Measurements from ENCODE around the gene RPRD1B. TPM values are rescaled to one million over a fixed set of nuclear protein-coding genes. Genes with fewer than 3 reads are reported as not detected.

Gene RPRD1B
- total RNA-seq, 1 donor from 2014 or later: 37.7 TPM

GRCh38 chr20:38093641-38094077, 60.1 kb downstream of the RPRD1B start:
- DNase-seq (ENCODE audit: low spot score): no peak
- Histone ChIP-seq H3K79me2 (ENCODE audit: low read depth) (no peaks in the 10 kb centered on the region), H3K36me3 (no peaks in the 10 kb centered on the region), H3F3A (ENCODE audit: low read depth) (no peaks in the 10 kb centered on the region), H2AFZ (replicated peaks) (no peak overlapping the region), H3K4me1 (peaks cover 12% of the 10 kb centered on the region), H3K27ac (no peak overlapping the region), H3K4me3 (no peak overlapping the region), H3K9ac (no peak overlapping the region), H3K27me3 (no peaks in the 10 kb centered on the region), H4K20me1 (ENCODE audit: low read depth) (no peaks in the 10 kb centered on the region), H3K9me3 (ENCODE audit: low read depth) (no peaks in the 10 kb centered on the region), H3K4me2 (no peak overlapping the region)
- Mint-ChIP-seq H3K4me1 (no peaks in the 10 kb centered on the region), H3K4me3 (no peak overlapping the region), H3K36me3 (peaks cover 8% of the 10 kb centered on the region), H3K27me3 (ENCODE audit: insufficient read depth, low read depth) (peaks cover under 1% of the 10 kb centered on the region), H3K27ac (no peak overlapping the region), H3K9me3 (peaks cover under 1% of the 10 kb centered on the region)
- TF ChIP-seq CTCF (IDR thresholded peaks at IDR 0.05) (no peak), EZH2 (IDR thresholded peaks at IDR 0.05) (no peak), EZH2phosphoT487 (IDR thresholded peaks at IDR 0.05) (no peak)

GRCh38 chr20:38094373-38094891, 60.9 kb downstream of the RPRD1B start:
- H3K27me3 ChIP-seq: no peaks in the 10 kb centered on the region
- no peak for DNase-seq (ENCODE audit: low spot score)
- H3K9me3 ChIP-seq (ENCODE audit: low read depth): no peaks in the 10 kb centered on the region
- no peaks in the 10 kb centered on the region for H4K20me1 ChIP-seq (ENCODE audit: low read depth)
- H3K36me3 ChIP-seq: no peaks in the 10 kb centered on the region
- H3K27ac Mint-ChIP-seq: no peak overlapping the region
- no peak overlapping the region for H2AFZ ChIP-seq (replicated peaks)
- no peaks in the 10 kb centered on the region for H3K79me2 ChIP-seq (ENCODE audit: low read depth)
- H3K36me3 Mint-ChIP-seq: peaks cover 6% of the 10 kb centered on the region
- no peak overlapping the region for H3K4me2 ChIP-seq
- no peaks in the 10 kb centered on the region for H3K27me3 Mint-ChIP-seq (ENCODE audit: insufficient read depth, low read depth)
- no peak for TF ChIP-seq EZH2 (IDR thresholded peaks at IDR 0.05)
- no peak for TF ChIP-seq EZH2phosphoT487 (IDR thresholded peaks at IDR 0.05)
- no peak for TF ChIP-seq CTCF (IDR thresholded peaks at IDR 0.05)
- H3K4me3 Mint-ChIP-seq: no peak overlapping the region
- H3K4me3 ChIP-seq: no peak overlapping the region
- no peaks in the 10 kb centered on the region for H3F3A ChIP-seq (ENCODE audit: low read depth)
- H3K4me1 Mint-ChIP-seq: no peaks in the 10 kb centered on the region
- no peak overlapping the region for H3K27ac ChIP-seq
- H3K9me3 Mint-ChIP-seq: peaks cover 5% of the 10 kb centered on the region
- H3K9ac ChIP-seq: no peak overlapping the region
- peaks cover 12% of the 10 kb centered on the region for H3K4me1 ChIP-seq

GRCh38 chr20:38095017-38095686, 61.6 kb downstream of the RPRD1B start:
- Histone ChIP-seq H3K27me3 (no peaks in the 10 kb centered on the region), H3K79me2 (ENCODE audit: low read depth) (no peaks in the 10 kb centered on the region), H4K20me1 (ENCODE audit: low read depth) (no peaks in the 10 kb centered on the region), H3K4me1 (peaks cover 12% of the 10 kb centered on the region), H2AFZ (replicated peaks) (no peak overlapping the region), H3F3A (ENCODE audit: low read depth) (no peaks in the 10 kb centered on the region), H3K4me3 (no peak overlapping the region), H3K9ac (no peak overlapping the region), H3K36me3 (no peaks in the 10 kb centered on the region), H3K4me2 (no peak overlapping the region), H3K27ac (no peak overlapping the region), H3K9me3 (ENCODE audit: low read depth) (no peaks in the 10 kb centered on the region)
- TF ChIP-seq EZH2 (IDR thresholded peaks at IDR 0.05) (no peak), EZH2phosphoT487 (IDR thresholded peaks at IDR 0.05) (no peak), CTCF (IDR thresholded peaks at IDR 0.05) (no peak)
- Mint-ChIP-seq H3K27ac (peak overlapping the region; percentile 47), H3K36me3 (peaks cover 3% of the 10 kb centered on the region), H3K4me1 (no peaks in the 10 kb centered on the region), H3K9me3 (peaks cover 7% of the 10 kb centered on the region), H3K27me3 (ENCODE audit: insufficient read depth, low read depth) (no peaks in the 10 kb centered on the region), H3K4me3 (no peak overlapping the region)
- no peak for DNase-seq (ENCODE audit: low spot score)
